ENCODE measurements around the gene ALCAM.

Gene ALCAM

GRCh38 chr3:105366326-105367062, at the start of gene ALCAM:
TSS of gene ALCAM (plus strand) at chr3:105366909.
- peak within 1 kb of the TSS; percentile 96 for H3K27ac ChIP-seq (ENCODE audit: low read length)

GRCh38 chr3:105317841-105318240, 48.9 kb upstream of the ALCAM start:
- H3K27me3 ChIP-seq (ENCODE audit: low read depth, low read length) = no peaks in the 10 kb centered on the region
- no peaks in the 10 kb centered on the region for H3K36me3 ChIP-seq (ENCODE audit: control insufficient read depth in 1 of 2, insufficient read depth in 2 of 2, low read length in 2 of 2)

More at GRCh38 chr3:105366326-105367062, at the start of gene ALCAM:
- Histone ChIP-seq H3K36me3 (ENCODE audit: control insufficient read depth in 1 of 2, insufficient read depth in 2 of 2, low read length in 2 of 2) (peaks cover 0 to 35% of the 10 kb centered on the region in 2 donors), H3K4me1 (ENCODE audit: control insufficient read depth in 1 of 2, insufficient read depth in 2 of 2, low read length in 2 of 2) (peaks cover 0 to 34% of the 10 kb centered on the region in 2 donors), H3K9me3 (ENCODE audit: control insufficient read depth in 1 of 2, low read length in 2 of 2) (no peaks in the 10 kb centered on the region), H3K27me3 (ENCODE audit: low read depth, low read length) (no peaks in the 10 kb centered on the region), H3K4me3 (ENCODE audit: low read depth in 1 of 2, low read length in 2 of 2) (peak within 1 kb of the TSS; percentile 86 to 92)

GRCh38 chr3:105322570-105323273, 44.0 kb upstream of the ALCAM start:
- H3K4me3 ChIP-seq (ENCODE audit: low read depth in 1 of 2, low read length in 2 of 2) = no peak overlapping the region
- no peak overlapping the region for H3K27ac ChIP-seq (ENCODE audit: low read length)
- H3K27me3 ChIP-seq (ENCODE audit: low read depth, low read length) = no peaks in the 10 kb centered on the region
- H3K9me3 ChIP-seq (ENCODE audit: control insufficient read depth in 1 of 2, low read length in 2 of 2) = no peaks in the 10 kb centered on the region
- H3K36me3 ChIP-seq (ENCODE audit: control insufficient read depth in 1 of 2, insufficient read depth in 2 of 2, low read length in 2 of 2) = no peaks in the 10 kb centered on the region
- no peaks in the 10 kb centered on the region for H3K4me1 ChIP-seq (ENCODE audit: control insufficient read depth in 1 of 2, insufficient read depth in 2 of 2, low read length in 2 of 2)

More at GRCh38 chr3:105317841-105318240, 48.9 kb upstream of the ALCAM start:
- no peaks in the 10 kb centered on the region for H3K4me1 ChIP-seq (ENCODE audit: control insufficient read depth in 1 of 2, insufficient read depth in 2 of 2, low read length in 2 of 2)
- H3K27ac ChIP-seq (ENCODE audit: low read length) = no peak overlapping the region
- no peaks in the 10 kb centered on the region for H3K9me3 ChIP-seq (ENCODE audit: control insufficient read depth in 1 of 2, low read length in 2 of 2)
- H3K4me3 ChIP-seq (ENCODE audit: low read depth in 1 of 2, low read length in 2 of 2) = no peak overlapping the region

- Histone ChIP-seq H3K27me3 (ENCODE audit: low read depth, low read length) (no peaks in the 10 kb centered on the region), H3K4me1 (ENCODE audit: control insufficient read depth in 1 of 2, insufficient read depth in 2 of 2, low read length in 2 of 2) (no peaks in the 10 kb centered on the region), H3K36me3 (ENCODE audit: control insufficient read depth in 1 of 2, insufficient read depth in 2 of 2, low read length in 2 of 2) (no peaks in the 10 kb centered on the region), H3K4me3 (ENCODE audit: low read depth in 1 of 2, low read length in 2 of 2) (no peak overlapping the region), H3K9me3 (ENCODE audit: control insufficient read depth in 1 of 2, low read length in 2 of 2) (no peaks in the 10 kb centered on the region), H3K27ac (ENCODE audit: low read length) (no peak overlapping the region)
These were observed 43.5 kb upstream of the ALCAM start for GRCh38 chr3:105323274-105323599.

- no peaks in the 10 kb centered on the region for H3K27me3 ChIP-seq (ENCODE audit: low read depth, low read length)
- H3K36me3 ChIP-seq (ENCODE audit: control insufficient read depth in 1 of 2, insufficient read depth in 2 of 2, low read length in 2 of 2) = no peaks in the 10 kb centered on the region
These were observed 41.8 kb upstream of the ALCAM start for GRCh38 chr3:105324951-105325350.

DNA sequence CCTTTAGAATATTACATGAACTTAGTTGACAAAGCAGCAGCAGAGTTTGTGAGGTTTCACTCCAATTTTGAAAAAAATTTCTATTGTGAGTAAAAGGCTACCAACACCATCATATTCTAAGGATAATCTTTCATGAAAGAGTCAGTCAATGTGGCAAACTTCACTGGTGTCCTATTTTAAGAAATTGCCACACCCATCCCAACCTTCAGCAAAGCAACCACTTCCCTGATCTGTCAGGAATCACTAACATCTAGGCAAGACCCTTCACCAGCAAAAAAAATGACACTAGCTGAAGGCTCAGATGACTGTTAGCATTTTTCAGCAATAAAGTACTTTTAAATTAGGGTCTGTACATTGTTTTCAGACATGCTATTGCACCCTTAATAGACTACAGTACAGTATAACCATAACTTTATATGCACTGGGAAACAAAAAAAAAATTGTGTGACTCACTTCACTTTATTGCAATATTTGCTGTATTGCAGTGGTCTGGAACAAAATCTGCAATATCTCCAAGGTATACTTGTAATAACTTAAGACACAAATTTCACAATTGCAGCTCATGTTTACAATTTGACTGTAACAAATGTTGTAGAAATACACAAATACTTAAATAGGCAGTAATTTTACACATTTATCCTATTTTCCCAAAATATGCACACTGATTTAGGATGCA, 38.9 kb upstream of the ALCAM start:
- Histone ChIP-seq H3K9me3 (ENCODE audit: control insufficient read depth in 1 of 2, low read length in 2 of 2) (peaks cover 0 to 4% of the 10 kb centered on the region in 2 donors), H3K4me3 (ENCODE audit: low read depth in 1 of 2, low read length in 2 of 2) (no peak overlapping the region), H3K36me3 (ENCODE audit: control insufficient read depth in 1 of 2, insufficient read depth in 2 of 2, low read length in 2 of 2) (no peaks in the 10 kb centered on the region), H3K27ac (ENCODE audit: low read length) (no peak overlapping the region), H3K4me1 (ENCODE audit: control insufficient read depth in 1 of 2, insufficient read depth in 2 of 2, low read length in 2 of 2) (no peaks in the 10 kb centered on the region), H3K27me3 (ENCODE audit: low read depth, low read length) (no peaks in the 10 kb centered on the region)

More at GRCh38 chr3:105324951-105325350, 41.8 kb upstream of the ALCAM start:
- Histone ChIP-seq H3K27ac (ENCODE audit: low read length) (no peak overlapping the region), H3K4me3 (ENCODE audit: low read depth in 1 of 2, low read length in 2 of 2) (no peak overlapping the region), H3K4me1 (ENCODE audit: control insufficient read depth in 1 of 2, insufficient read depth in 2 of 2, low read length in 2 of 2) (no peaks in the 10 kb centered on the region), H3K9me3 (ENCODE audit: control insufficient read depth in 1 of 2, low read length in 2 of 2) (no peaks in the 10 kb centered on the region)

GRCh38 chr3:105328338-105328730, 38.4 kb upstream of the ALCAM start:
- H3K36me3 ChIP-seq (ENCODE audit: control insufficient read depth in 1 of 2, insufficient read depth in 2 of 2, low read length in 2 of 2) = no peaks in the 10 kb centered on the region
- no peak overlapping the region for H3K27ac ChIP-seq (ENCODE audit: low read length)
- H3K27me3 ChIP-seq (ENCODE audit: low read depth, low read length) = no peaks in the 10 kb centered on the region
- H3K4me3 ChIP-seq (ENCODE audit: low read depth in 1 of 2, low read length in 2 of 2) = no peak overlapping the region
- peaks cover 0 to 9% of the 10 kb centered on the region in 2 donors for H3K9me3 ChIP-seq (ENCODE audit: control insufficient read depth in 1 of 2, low read length in 2 of 2)
- no peaks in the 10 kb centered on the region for H3K4me1 ChIP-seq (ENCODE audit: control insufficient read depth in 1 of 2, insufficient read depth in 2 of 2, low read length in 2 of 2)

DNA sequence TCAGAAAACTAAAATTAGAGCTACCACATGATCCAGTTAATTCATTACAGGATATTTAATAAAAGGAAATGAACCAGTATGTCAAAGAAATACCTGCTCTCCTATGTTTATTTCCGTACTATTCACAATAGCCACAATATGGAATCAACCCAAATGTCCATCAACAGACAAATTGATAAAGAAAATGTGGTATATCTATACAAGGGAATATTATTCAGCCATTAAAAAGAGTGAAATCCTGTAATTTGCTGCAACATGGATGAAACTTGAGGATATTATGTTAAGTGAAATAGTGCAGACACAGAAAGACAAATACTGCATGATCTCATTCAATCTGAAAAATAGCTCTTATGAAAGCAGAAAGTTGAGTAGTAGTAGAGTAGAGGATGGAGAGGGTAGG, 33.7 kb upstream of the ALCAM start:
- H3K4me3 ChIP-seq (ENCODE audit: low read depth in 1 of 2, low read length in 2 of 2) = no peak overlapping the region
- no peaks in the 10 kb centered on the region for H3K4me1 ChIP-seq (ENCODE audit: control insufficient read depth in 1 of 2, insufficient read depth in 2 of 2, low read length in 2 of 2)
- H3K27me3 ChIP-seq (ENCODE audit: low read depth, low read length) = no peaks in the 10 kb centered on the region
- H3K27ac ChIP-seq (ENCODE audit: low read length) = no peak overlapping the region
- H3K9me3 ChIP-seq (ENCODE audit: control insufficient read depth in 1 of 2, low read length in 2 of 2) = peaks cover 0 to 10% of the 10 kb centered on the region in 2 donors
- H3K36me3 ChIP-seq (ENCODE audit: control insufficient read depth in 1 of 2, insufficient read depth in 2 of 2, low read length in 2 of 2) = no peaks in the 10 kb centered on the region

DNA sequence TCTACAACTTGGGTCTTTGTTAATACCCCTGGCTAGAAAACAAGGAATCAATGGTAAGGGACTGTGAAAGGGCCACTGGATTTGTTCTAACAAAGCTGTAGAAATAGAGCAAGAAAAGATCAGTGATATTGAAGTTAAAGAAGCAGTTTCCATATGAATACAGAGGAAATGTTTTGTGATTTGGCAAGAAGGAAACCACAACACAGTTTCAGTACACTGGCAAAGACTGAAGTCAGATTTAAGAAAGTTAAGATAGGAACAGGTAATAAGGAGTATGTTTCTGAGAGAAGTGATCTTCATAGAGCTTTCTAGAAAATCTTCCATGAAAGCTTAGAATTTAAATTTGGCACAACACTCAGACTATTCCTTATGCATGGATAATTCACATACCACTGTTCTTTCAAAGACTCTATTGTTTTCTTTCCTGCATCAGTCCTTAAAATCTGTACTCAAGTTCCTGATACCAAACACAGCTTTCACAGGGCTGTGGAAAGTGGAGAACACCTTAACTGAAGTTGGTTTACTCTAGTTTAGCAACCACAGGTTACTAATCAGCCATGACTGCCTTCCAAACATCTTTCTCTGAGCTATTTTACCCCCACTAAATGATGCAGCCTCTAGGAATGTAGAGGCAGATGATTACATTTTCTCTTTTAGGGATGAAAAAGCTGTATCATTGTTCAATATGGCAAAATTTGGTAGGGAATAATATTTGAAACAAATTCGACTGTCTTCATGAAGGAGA, 32.4 kb upstream of the ALCAM start:
- H3K27ac ChIP-seq (ENCODE audit: low read length) = no peak overlapping the region
- no peaks in the 10 kb centered on the region for H3K4me1 ChIP-seq (ENCODE audit: control insufficient read depth in 1 of 2, insufficient read depth in 2 of 2, low read length in 2 of 2)
- no peaks in the 10 kb centered on the region for H3K27me3 ChIP-seq (ENCODE audit: low read depth, low read length)

GRCh38 chr3:105339946-105340345, 26.8 kb upstream of the ALCAM start:
- Histone ChIP-seq H3K4me3 (ENCODE audit: low read depth in 1 of 2, low read length in 2 of 2) (no peak overlapping the region), H3K9me3 (ENCODE audit: control insufficient read depth in 1 of 2, low read length in 2 of 2) (no peaks in the 10 kb centered on the region), H3K36me3 (ENCODE audit: control insufficient read depth in 1 of 2, insufficient read depth in 2 of 2, low read length in 2 of 2) (no peaks in the 10 kb centered on the region), H3K4me1 (ENCODE audit: control insufficient read depth in 1 of 2, insufficient read depth in 2 of 2, low read length in 2 of 2) (no peaks in the 10 kb centered on the region), H3K27ac (ENCODE audit: low read length) (no peak overlapping the region), H3K27me3 (ENCODE audit: low read depth, low read length) (no peaks in the 10 kb centered on the region)

More for the DNA sequence above, 32.4 kb upstream of the ALCAM start:
- Histone ChIP-seq H3K4me3 (ENCODE audit: low read depth in 1 of 2, low read length in 2 of 2) (no peak overlapping the region), H3K9me3 (ENCODE audit: control insufficient read depth in 1 of 2, low read length in 2 of 2) (peaks cover 0 to 10% of the 10 kb centered on the region in 2 donors), H3K36me3 (ENCODE audit: control insufficient read depth in 1 of 2, insufficient read depth in 2 of 2, low read length in 2 of 2) (no peaks in the 10 kb centered on the region)

DNA sequence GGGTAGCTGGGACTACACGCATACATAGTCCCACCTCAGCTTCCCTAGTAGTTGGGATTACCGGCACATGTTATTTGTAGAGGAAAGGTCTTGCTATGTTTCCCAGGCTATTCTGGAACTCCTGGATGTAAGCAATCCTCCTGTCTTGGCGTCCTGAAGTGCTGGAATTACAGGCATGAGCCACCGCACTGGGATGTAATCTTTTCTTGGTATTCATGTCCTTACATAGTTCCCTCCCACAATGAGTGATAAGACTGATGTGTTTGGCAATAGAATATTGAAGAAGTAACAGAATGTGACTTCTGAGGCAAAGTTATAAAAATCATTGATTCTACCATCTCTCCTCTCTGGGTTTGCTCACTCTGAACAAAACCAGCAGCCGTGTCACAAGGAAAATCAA, 22.7 kb upstream of the ALCAM start:
- H3K4me3 ChIP-seq (ENCODE audit: low read depth in 1 of 2, low read length in 2 of 2) = no peak overlapping the region
- H3K27ac ChIP-seq (ENCODE audit: low read length) = no peak overlapping the region
- no peaks in the 10 kb centered on the region for H3K27me3 ChIP-seq (ENCODE audit: low read depth, low read length)
- no peaks in the 10 kb centered on the region for H3K36me3 ChIP-seq (ENCODE audit: control insufficient read depth in 1 of 2, insufficient read depth in 2 of 2, low read length in 2 of 2)
- H3K4me1 ChIP-seq (ENCODE audit: control insufficient read depth in 1 of 2, insufficient read depth in 2 of 2, low read length in 2 of 2) = no peaks in the 10 kb centered on the region
- no peaks in the 10 kb centered on the region for H3K9me3 ChIP-seq (ENCODE audit: control insufficient read depth in 1 of 2, low read length in 2 of 2)

Data from muscle layer of duodenum (tissue), 2 donors.